Fibroblast of skin of abdomen (primary cell): ENCODE data around the gene PTDSS2.
"Not testable (repeated sequence)": the region's sequence is repeated elsewhere in the genome, so short reads cannot be mapped to it uniquely, and the experiment has no call there.

Experiments
- DNase-seq: peaks from one replicate; pipeline ENCODE4 v3.0.0-alpha.2; 2013

Gene PTDSS2

GRCh38 chr11:452203-452744 lies 2.2 kb downstream of the PTDSS2 start:
- DNase-seq: no peak

- DNase-seq: no peak
These were observed 2.9 kb downstream of the PTDSS2 start for GRCh38 chr11:452916-453527.

- DNase-seq: no peak
These were observed 3.5 kb downstream of the PTDSS2 start for GRCh38 chr11:453564-453963.

- no peak for DNase-seq
These were observed 4.0 kb downstream of the PTDSS2 start for GRCh38 chr11:454043-454442.

GRCh38 chr11:454801-455565 lies 4.9 kb downstream of the PTDSS2 start:
- no peak for DNase-seq

GRCh38 chr11:455566-456147 lies 5.6 kb downstream of the PTDSS2 start:
- DNase-seq: no peak

GRCh38 chr11:456533-456932 lies 6.5 kb downstream of the PTDSS2 start:
- DNase-seq: no peak

GRCh38 chr11:457111-457760 lies 7.2 kb downstream of the PTDSS2 start:
- no peak for DNase-seq

GRCh38 chr11:459511-460220 lies 9.6 kb downstream of the PTDSS2 start:
- no peak for DNase-seq

- no peak for DNase-seq
These were observed 10.5 kb downstream of the PTDSS2 start for GRCh38 chr11:460331-461199.

- no peak for DNase-seq
These were observed 11.5 kb downstream of the PTDSS2 start for GRCh38 chr11:461626-462025.

- DNase-seq: no peak
These were observed 12.2 kb downstream of the PTDSS2 start for GRCh38 chr11:462107-462890.

GRCh38 chr11:464316-464715 lies 14.2 kb downstream of the PTDSS2 start:
- no peak for DNase-seq

GRCh38 chr11:465896-466530 lies 15.9 kb downstream of the PTDSS2 start:
- no peak for DNase-seq

- DNase-seq: no peak
These were observed 18.0 kb downstream of the PTDSS2 start for GRCh38 chr11:468036-468435.

- no peak for DNase-seq
These were observed 18.4 kb downstream of the PTDSS2 start for GRCh38 chr11:468493-468892.

- DNase-seq: not testable (repeated sequence)
These were observed 19.1 kb downstream of the PTDSS2 start for GRCh38 chr11:469026-469683.

- peak; percentile 56 for DNase-seq
These were observed 19.8 kb downstream of the PTDSS2 start for GRCh38 chr11:469684-470560.
